UCSD-AML1 (cell line): Measurements from ENCODE around the gene ITPKA.
"Not testable (repeated sequence)": the region's sequence is repeated elsewhere in the genome, so short reads cannot be mapped to it uniquely, and the experiment has no call there.

Experiments
- DNase-seq: peaks from one replicate; lab custom pipeline; 2025; ENCODE audit not compliant: unreplicated experiment; lab: John Stamatoyannopoulos, UW

ITPKA gene

GRCh38 chr15:41493205-41493901, at the start of gene ITPKA:
Gene ITPKA (plus strand): TSS chr15:41493874. CDS start chr15:41493928, 54 bp downstream.
- DNase-seq, result peak; percentile 78

- no peak for DNase-seq
These were observed 48.3 kb upstream of the ITPKA start for GRCh38 chr15:41445399-41445798.

GRCh38 chr15:41462084-41462795, 31.4 kb upstream of the ITPKA start:
- no peak for DNase-seq

GRCh38 chr15:41464889-41465580, 28.6 kb upstream of the ITPKA start:
- no peak for DNase-seq

- DNase-seq, result no peak
These were observed 27.8 kb upstream of the ITPKA start for GRCh38 chr15:41465822-41466421.

- DNase-seq, result no peak
These were observed 27.0 kb upstream of the ITPKA start for GRCh38 chr15:41466711-41467110.

GRCh38 chr15:41469644-41470043, 24.0 kb upstream of the ITPKA start:
- DNase-seq, result not testable (repeated sequence)

GRCh38 chr15:41473418-41473817, 20.3 kb upstream of the ITPKA start:
- no peak for DNase-seq

- no peak for DNase-seq
These were observed 19.2 kb upstream of the ITPKA start for GRCh38 chr15:41474436-41474835.

- DNase-seq, result no peak
These were observed 18.7 kb upstream of the ITPKA start for GRCh38 chr15:41474941-41475340.

- DNase-seq, result no peak
These were observed 17.1 kb upstream of the ITPKA start for GRCh38 chr15:41476416-41477048.

GRCh38 chr15:41480396-41481140, 13.1 kb upstream of the ITPKA start:
- no peak for DNase-seq

GRCh38 chr15:41482110-41482877, 11.4 kb upstream of the ITPKA start:
- DNase-seq, result no peak

- no peak for DNase-seq
These were observed 10.6 kb upstream of the ITPKA start for GRCh38 chr15:41483115-41483514.

GRCh38 chr15:41483519-41483918, 10.2 kb upstream of the ITPKA start:
- no peak for DNase-seq

GRCh38 chr15:41484937-41485625, 8.6 kb upstream of the ITPKA start:
- no peak for DNase-seq

GRCh38 chr15:41486286-41486685, 7.4 kb upstream of the ITPKA start:
- no peak for DNase-seq

- no peak for DNase-seq
These were observed 6.3 kb upstream of the ITPKA start for GRCh38 chr15:41487381-41487780.

- no peak for DNase-seq
These were observed 5.9 kb upstream of the ITPKA start for GRCh38 chr15:41487802-41488201.
